ENCODE data around the gene MTURN. TPM values are rescaled to one million over a fixed set of nuclear protein-coding genes. Genes with fewer than 3 reads are reported as not detected.

MTURN gene
- total and polyA plus RNA-seq, 10 of the 15 experiments (the other 5 are each of a cell fraction or from before 2014, with no cell fraction given) = 0.52 to 5.0 (median 3.3) TPM

DNA sequence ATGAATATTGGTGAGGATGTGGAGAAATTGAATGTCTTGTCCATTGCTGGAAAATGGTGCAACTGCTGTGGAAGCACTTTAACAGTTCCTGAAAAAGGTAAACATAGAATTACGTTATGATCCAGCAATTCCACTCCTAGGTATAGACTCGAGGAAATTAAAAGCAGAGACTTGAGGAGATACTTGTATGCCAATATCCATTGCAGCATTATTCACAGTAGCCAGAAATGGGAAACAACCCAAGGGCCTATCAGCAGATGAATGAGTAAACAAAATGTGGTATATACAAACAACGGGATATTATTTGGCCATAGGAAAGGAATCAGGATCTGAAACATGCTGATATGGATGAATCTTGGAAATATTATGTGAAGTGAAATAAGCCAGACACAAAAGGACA, 32.5 kb upstream of the MTURN start:
- Histone ChIP-seq H3K9me3 (replicated peaks; ENCODE audit: control insufficient read depth, insufficient read depth, low read length) (no peaks in the 10 kb centered on the region; the same call in 2 of the 3 replicates), H2AFZ (ENCODE audit: control insufficient read depth, low read depth, low read length) (no peak overlapping the region), H3K27ac (ENCODE audit: control insufficient read depth, insufficient read depth) (no peak overlapping the region), H3K4me3 (no peak overlapping the region), H3K79me2 (ENCODE audit: control insufficient read depth, insufficient read depth, low read length) (no peaks in the 10 kb centered on the region), H3K9ac (ENCODE audit: control insufficient read depth, insufficient read depth, low read length) (no peak overlapping the region), H3K4me1 (ENCODE audit: control insufficient read depth, insufficient read depth, low read length) (no peaks in the 10 kb centered on the region), H4K20me1 (ENCODE audit: control insufficient read depth, insufficient read depth) (no peaks in the 10 kb centered on the region), H3K36me3 (ENCODE audit: control insufficient read depth in 2 of 2, insufficient read depth in 2 of 2, low read length in 1 of 2) (no peaks in the 10 kb centered on the region), H3K27me3 (replicated peaks in 1 of 2; ENCODE audit: control insufficient read depth in 2 of 2, insufficient read depth in 2 of 2, low read length in 1 of 2) (no peaks in the 10 kb centered on the region), H3K4me2 (ENCODE audit: control insufficient read depth, insufficient read depth) (no peak overlapping the region)
- DNase-seq (ENCODE audit: low read depth, low spot score) (no peak), ATAC-seq (no peak), FAIRE-seq (no peak)
- ChIA-PET SMC1A (ENCODE audit: uncharacterized antibody, unreplicated experiment) (no interaction called here), CTCF (no interaction called here), POLR2A (no interaction called here), RAD21 (ENCODE audit: unreplicated experiment) (no interaction called here)
- BruUV-seq (replicated peaks) = no TSS peak
- in situ Hi-C loops (cut with MboI) (no loop called here), intact Hi-C loops (cut with micrococcal nuclease; ENCODE audit: unreplicated experiment) (no loop called here)
- WGBS (ENCODE audit: insufficient coverage, insufficient replicate concordance, low lambda C conversion rate, missing lambda C conversion rate) = 93% methylated on average over 3 of the region's 3 CpGs
- TF ChIP-seq MXI1 (IDR thresholded peaks at IDR 0.05; ENCODE audit: low read depth, low read length) = no peak
- no peak for TF ChIP-seq CHD4 (IDR thresholded peaks at IDR 0.05)
- TF ChIP-seq LARP7 (IDR thresholded peaks at IDR 0.05) = no peak
- TF ChIP-seq IKZF1 (conservative IDR thresholded peaks at IDR 0.05) = no peak
- TF ChIP-seq IKZF2 (IDR thresholded peaks at IDR 0.05) = no peak
- no peak for TF ChIP-seq RB1 (IDR thresholded peaks at IDR 0.05; ENCODE audit: borderline replicate concordance)
- TF ChIP-seq JUND (IDR thresholded peaks at IDR 0.05; ENCODE audit: low read depth, low read length) = no peak
- TF ChIP-seq ZBED1 (IDR thresholded peaks at IDR 0.05; ENCODE audit: borderline replicate concordance) = no peak
- TF ChIP-seq, protein P1, sequence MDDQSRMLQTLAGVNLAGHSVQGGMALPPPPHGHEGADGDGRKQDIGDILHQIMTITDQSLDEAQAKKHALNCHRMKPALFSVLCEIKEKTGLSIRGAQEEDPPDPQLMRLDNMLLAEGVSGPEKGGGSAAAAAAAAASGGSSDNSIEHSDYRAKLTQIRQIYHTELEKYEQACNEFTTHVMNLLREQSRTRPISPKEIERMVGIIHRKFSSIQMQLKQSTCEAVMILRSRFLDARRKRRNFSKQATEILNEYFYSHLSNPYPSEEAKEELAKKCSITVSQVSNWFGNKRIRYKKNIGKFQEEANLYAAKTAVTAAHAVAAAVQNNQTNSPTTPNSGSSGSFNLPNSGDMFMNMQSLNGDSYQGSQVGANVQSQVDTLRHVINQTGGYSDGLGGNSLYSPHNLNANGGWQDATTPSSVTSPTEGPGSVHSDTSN (IDR thresholded peaks at IDR 0.05; ENCODE audit: insufficient replicate concordance, low read depth, low read length) = no peak
- no peak for TF ChIP-seq CREM (IDR thresholded peaks at IDR 0.05; ENCODE audit: low read depth)
- TF ChIP-seq MYC (IDR thresholded peaks at IDR 0.05; ENCODE audit: insufficient read depth, insufficient read length, insufficient replicate concordance, low read length, severe bottlenecking) = no peak
- no peak for TF ChIP-seq RAD21 (IDR thresholded peaks at IDR 0.05; ENCODE audit: insufficient read depth, low read depth, low read length)
- TF ChIP-seq, protein P2, sequence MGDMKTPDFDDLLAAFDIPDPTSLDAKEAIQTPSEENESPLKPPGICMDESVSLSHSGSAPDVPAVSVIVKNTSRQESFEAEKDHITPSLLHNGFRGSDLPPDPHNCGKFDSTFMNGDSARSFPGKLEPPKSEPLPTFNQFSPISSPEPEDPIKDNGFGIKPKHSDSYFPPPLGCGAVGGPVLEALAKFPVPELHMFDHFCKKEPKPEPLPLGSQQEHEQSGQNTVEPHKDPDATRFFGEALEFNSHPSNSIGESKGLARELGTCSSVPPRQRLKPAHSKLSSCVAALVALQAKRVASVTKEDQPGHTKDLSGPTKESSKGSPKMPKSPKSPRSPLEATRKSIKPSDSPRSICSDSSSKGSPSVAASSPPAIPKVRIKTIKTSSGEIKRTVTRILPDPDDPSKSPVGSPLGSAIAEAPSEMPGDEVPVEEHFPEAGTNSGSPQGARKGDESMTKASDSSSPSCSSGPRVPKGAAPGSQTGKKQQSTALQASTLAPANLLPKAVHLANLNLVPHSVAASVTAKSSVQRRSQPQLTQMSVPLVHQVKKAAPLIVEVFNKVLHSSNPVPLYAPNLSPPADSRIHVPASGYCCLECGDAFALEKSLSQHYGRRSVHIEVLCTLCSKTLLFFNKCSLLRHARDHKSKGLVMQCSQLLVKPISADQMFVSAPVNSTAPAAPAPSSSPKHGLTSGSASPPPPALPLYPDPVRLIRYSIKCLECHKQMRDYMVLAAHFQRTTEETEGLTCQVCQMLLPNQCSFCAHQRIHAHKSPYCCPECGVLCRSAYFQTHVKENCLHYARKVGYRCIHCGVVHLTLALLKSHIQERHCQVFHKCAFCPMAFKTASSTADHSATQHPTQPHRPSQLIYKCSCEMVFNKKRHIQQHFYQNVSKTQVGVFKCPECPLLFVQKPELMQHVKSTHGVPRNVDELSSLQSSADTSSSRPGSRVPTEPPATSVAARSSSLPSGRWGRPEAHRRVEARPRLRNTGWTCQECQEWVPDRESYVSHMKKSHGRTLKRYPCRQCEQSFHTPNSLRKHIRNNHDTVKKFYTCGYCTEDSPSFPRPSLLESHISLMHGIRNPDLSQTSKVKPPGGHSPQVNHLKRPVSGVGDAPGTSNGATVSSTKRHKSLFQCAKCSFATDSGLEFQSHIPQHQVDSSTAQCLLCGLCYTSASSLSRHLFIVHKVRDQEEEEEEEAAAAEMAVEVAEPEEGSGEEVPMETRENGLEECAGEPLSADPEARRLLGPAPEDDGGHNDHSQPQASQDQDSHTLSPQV (IDR thresholded peaks at IDR 0.05) = no peak
- no peak for TF ChIP-seq POLR2AphosphoS5 (IDR thresholded peaks at IDR 0.05; ENCODE audit: low read length)

Measured in GM12878 (cell line).